Neural progenitor cell (in vitro differentiated cells): ENCODE results near the gene PARP16. TPM values are rescaled to one million over a fixed set of nuclear protein-coding genes. Genes with fewer than 3 reads are reported as not detected.

Source experiments
- DNase-seq: peaks from one replicate; pipeline ENCODE4 v3.0.0-alpha.2; 2016; ENCODE audit warnings: low spot score
- H2AFZ ChIP-seq: fragments of 200-600 bp; sonication (generic); replicated peaks from 2 replicates; pipeline ENCODE4 v1.6.1; 2016; ENCODE audit warnings: antibody characterized with exemption
- H3F3A ChIP-seq: fragments of 200-600 bp; sonication (generic); 2 replicates; pipeline ENCODE4 v1.6.1; 2016; ENCODE audit warnings: antibody characterized with exemption, low read depth
- H3K27ac ChIP-seq: fragments of 200-600 bp; sonication (generic); 2 replicates; pipeline ENCODE4 v1.5.1; 2016; ENCODE audit warnings: mild to moderate bottlenecking
- H3K27me3 ChIP-seq: fragments of 200-600 bp; sonication (generic); 2 replicates; pipeline ENCODE4 v1.6.1; 2016; ENCODE audit warnings: mild to moderate bottlenecking, moderate library complexity
- H3K36me3 ChIP-seq: fragments of 200-600 bp; sonication (generic); 2 replicates; pipeline ENCODE4 v1.5.1; 2016
- H3K4me1 ChIP-seq: fragments of 200-600 bp; sonication (generic); 2 replicates; pipeline ENCODE4 v1.6.1; 2016; ENCODE audit warnings: mixed run types
- H3K4me2 ChIP-seq: fragments of 200-600 bp; sonication (generic); 2 replicates; pipeline ENCODE4 v1.6.1; 2016
- H3K4me3 ChIP-seq: fragments of 200-600 bp; sonication (generic); 2 replicates; pipeline ENCODE4 v1.5.1; 2016
- H3K79me2 ChIP-seq: fragments of 200-600 bp; sonication (generic); 2 replicates; pipeline ENCODE4 v1.6.1; 2016; ENCODE audit warnings: low read depth
- H3K9ac ChIP-seq: fragments of 200-600 bp; sonication (generic); 2 replicates; pipeline ENCODE4 v1.6.1; 2016
- H3K9me3 ChIP-seq: fragments of 200-600 bp; sonication (generic); 2 replicates; pipeline ENCODE4 v1.5.1; 2016; ENCODE audit warnings: low read depth
- H4K20me1 ChIP-seq: fragments of 200-600 bp; sonication (generic); 2 replicates; pipeline ENCODE4 v1.6.1; 2016; ENCODE audit warnings: low read depth
- H3K27ac Mint-ChIP-seq: 3 replicates; pipeline ENCODE4 v1.8.0; 2021; ENCODE audit warnings: mixed read lengths
- H3K27me3 Mint-ChIP-seq: 2 replicates; pipeline ENCODE4 v1.8.0; 2022; ENCODE audit warnings: low read depth, mild to moderate bottlenecking, inconsistent platforms, moderate library complexity, mixed read lengths; ENCODE audit not compliant: insufficient read depth
- H3K36me3 Mint-ChIP-seq: 3 replicates; pipeline ENCODE4 v1.8.0; 2021; ENCODE audit warnings: mixed read lengths
- H3K4me1 Mint-ChIP-seq: 3 replicates; pipeline ENCODE4 v1.8.0; 2021; ENCODE audit warnings: mixed read lengths
- H3K4me3 Mint-ChIP-seq: 3 replicates; pipeline ENCODE4 v1.8.0; 2021; ENCODE audit warnings: mild to moderate bottlenecking, moderate library complexity, mixed read lengths
- H3K9me3 Mint-ChIP-seq: 3 replicates; pipeline ENCODE4 v1.8.0; 2020; ENCODE audit warnings: mixed read lengths
- CTCF ChIP-seq: fragments of 200-600 bp; sonication (generic); IDR thresholded peaks from 2 replicates; pipeline ENCODE4 v1.5.1; 2017; ENCODE audit warnings: antibody characterized with exemption, mild to moderate bottlenecking
- EZH2 ChIP-seq: fragments of 200-600 bp; sonication (generic); IDR thresholded peaks from 2 replicates; pipeline ENCODE4 v1.6.1; 2017; ENCODE audit warnings: antibody characterized with exemption, mild to moderate bottlenecking, moderate library complexity
- EZH2phosphoT487 ChIP-seq: fragments of 200-600 bp; sonication (generic); IDR thresholded peaks from 2 replicates; pipeline ENCODE4 v1.6.1; 2017; ENCODE audit warnings: antibody characterized with exemption
- total RNA-seq: library from RNA; depleted of rRNA; stranded (reverse); fragments of >200 nt; gene quantifications from 2 replicates; pipeline ENCODE4 v1.2.3, GENCODE V29; 2015; ENCODE audit warnings: low replicate concordance

PARP16 gene
- total RNA-seq, 1 donor from 2014 or later = 5.7 TPM

- Histone ChIP-seq H3K4me2 (no peak overlapping the region), H2AFZ (no peak overlapping the region), H4K20me1 (no peaks in the 10 kb centered on the region), H3K79me2 (no peaks in the 10 kb centered on the region), H3K9me3 (no peaks in the 10 kb centered on the region), H3K9ac (no peak overlapping the region), H3K27me3 (no peaks in the 10 kb centered on the region), H3K4me1 (no peaks in the 10 kb centered on the region), H3K4me3 (no peak overlapping the region), H3K36me3 (no peaks in the 10 kb centered on the region), H3K27ac (no peak overlapping the region), H3F3A (no peaks in the 10 kb centered on the region)
- no peak overlapping the region for H3K27ac Mint-ChIP-seq
- peaks cover 15% of the 10 kb centered on the region for H3K4me1 Mint-ChIP-seq
- H3K27me3 Mint-ChIP-seq = peaks cover 2% of the 10 kb centered on the region
- no peak for DNase-seq
- H3K9me3 Mint-ChIP-seq = no peaks in the 10 kb centered on the region
- no peak overlapping the region for H3K4me3 Mint-ChIP-seq
- TF ChIP-seq EZH2phosphoT487 (no peak), EZH2 (no peak)
- H3K36me3 Mint-ChIP-seq = no peaks in the 10 kb centered on the region
Observed at GRCh38 chr15:65222891-65223290, 63.8 kb downstream of the PARP16 start.

GRCh38 chr15:65221697-65222096 lies 65.0 kb downstream of the PARP16 start:
- no peak overlapping the region for H3K9ac ChIP-seq
- no peak overlapping the region for H3K27ac ChIP-seq
- no peaks in the 10 kb centered on the region for H3K9me3 Mint-ChIP-seq
- H3K36me3 ChIP-seq = no peaks in the 10 kb centered on the region
- H2AFZ ChIP-seq = no peak overlapping the region
- H3K79me2 ChIP-seq = no peaks in the 10 kb centered on the region
- no peaks in the 10 kb centered on the region for H3F3A ChIP-seq
- peak overlapping the region; percentile 7 for H3K27ac Mint-ChIP-seq
- H3K4me1 Mint-ChIP-seq = peaks cover 18% of the 10 kb centered on the region
- no peak overlapping the region for H3K4me3 ChIP-seq
- no peaks in the 10 kb centered on the region for H3K4me1 ChIP-seq
- no peaks in the 10 kb centered on the region for H3K27me3 ChIP-seq
- H3K4me3 Mint-ChIP-seq = no peak overlapping the region
- H4K20me1 ChIP-seq = no peaks in the 10 kb centered on the region
- H3K4me2 ChIP-seq = no peak overlapping the region
- peaks cover 2% of the 10 kb centered on the region for H3K27me3 Mint-ChIP-seq
- TF ChIP-seq CTCF (no peak), EZH2 (no peak), EZH2phosphoT487 (no peak)
- DNase-seq = no peak
- H3K36me3 Mint-ChIP-seq = no peaks in the 10 kb centered on the region
- H3K9me3 ChIP-seq = no peaks in the 10 kb centered on the region

- Mint-ChIP-seq H3K4me3 (no peak overlapping the region), H3K9me3 (no peaks in the 10 kb centered on the region), H3K27ac (no peak overlapping the region), H3K36me3 (no peaks in the 10 kb centered on the region), H3K27me3 (peaks cover under 1% of the 10 kb centered on the region), H3K4me1 (peaks cover 14% of the 10 kb centered on the region)
- Histone ChIP-seq H3K27me3 (no peaks in the 10 kb centered on the region), H3K36me3 (no peaks in the 10 kb centered on the region), H3K9me3 (no peaks in the 10 kb centered on the region), H3F3A (no peaks in the 10 kb centered on the region), H3K27ac (no peak overlapping the region), H3K4me1 (no peaks in the 10 kb centered on the region), H3K79me2 (no peaks in the 10 kb centered on the region), H3K4me3 (no peak overlapping the region), H3K4me2 (no peak overlapping the region), H2AFZ (no peak overlapping the region), H3K9ac (no peak overlapping the region), H4K20me1 (no peaks in the 10 kb centered on the region)
- DNase-seq = no peak
- TF ChIP-seq EZH2 (no peak), CTCF (no peak), EZH2phosphoT487 (no peak)
Observed at GRCh38 chr15:65219137-65219536, 67.5 kb downstream of the PARP16 start.

- Histone ChIP-seq H3K9me3 (no peaks in the 10 kb centered on the region), H2AFZ (no peak overlapping the region), H3F3A (no peaks in the 10 kb centered on the region), H3K4me3 (no peak overlapping the region), H3K27ac (no peak overlapping the region), H3K79me2 (no peaks in the 10 kb centered on the region), H3K4me2 (no peak overlapping the region), H3K4me1 (no peaks in the 10 kb centered on the region), H3K36me3 (no peaks in the 10 kb centered on the region), H3K9ac (no peak overlapping the region), H4K20me1 (no peaks in the 10 kb centered on the region), H3K27me3 (no peaks in the 10 kb centered on the region)
- Mint-ChIP-seq H3K4me1 (peaks cover 12% of the 10 kb centered on the region), H3K27ac (peak overlapping the region; percentile 43), H3K36me3 (no peaks in the 10 kb centered on the region), H3K9me3 (no peaks in the 10 kb centered on the region), H3K4me3 (no peak overlapping the region), H3K27me3 (peaks cover 6% of the 10 kb centered on the region)
- TF ChIP-seq EZH2 (no peak), CTCF (no peak), EZH2phosphoT487 (no peak)
- no peak for DNase-seq
Observed at GRCh38 chr15:65217526-65218482, 68.9 kb downstream of the PARP16 start.
